GM18519 (cell line): ENCODE measurements around the gene RBL2.
"Not testable (repeated sequence)": the region's sequence is repeated elsewhere in the genome, so short reads cannot be mapped to it uniquely, and the experiment has no call there.

Experiments used
- ATAC-seq: cut with Tn5 transposase; IDR thresholded peaks from one replicate; pipeline ENCODE4 v1.9.1; 2021; ENCODE audit warnings: mild to moderate bottlenecking, moderate library complexity; ENCODE audit not compliant: unreplicated experiment, low FRiP score

Gene RBL2

GRCh38 chr16:53434377-53435065 is at the start of gene RBL2:
TSS of gene RBL2 (plus strand) at chr16:53434471. CDS start at chr16:53434557, 86 bp downstream.
- peak; percentile 60 for ATAC-seq

- not testable (repeated sequence) for ATAC-seq
Measured at GRCh38 chr16:53384610-53385009, 49.7 kb upstream of the RBL2 start.

GRCh38 chr16:53404959-53405358 is 29.3 kb upstream of the RBL2 start:
- no peak for ATAC-seq

- ATAC-seq, result no peak
Measured at GRCh38 chr16:53412549-53412948, 21.7 kb upstream of the RBL2 start.

- ATAC-seq, result no peak
Measured at GRCh38 chr16:53413864-53414263, 20.4 kb upstream of the RBL2 start.

GRCh38 chr16:53414381-53414780 is 19.9 kb upstream of the RBL2 start:
- no peak for ATAC-seq

- no peak for ATAC-seq
Measured at GRCh38 chr16:53415504-53415903, 18.8 kb upstream of the RBL2 start.

GRCh38 chr16:53417011-53417410 is 17.3 kb upstream of the RBL2 start:
- no peak for ATAC-seq

GRCh38 chr16:53417976-53418375 is 16.3 kb upstream of the RBL2 start:
- no peak for ATAC-seq

GRCh38 chr16:53419383-53419709 is 14.9 kb upstream of the RBL2 start:
- not testable (repeated sequence) for ATAC-seq

- no peak for ATAC-seq
Measured at GRCh38 chr16:53421248-53421647, 13.0 kb upstream of the RBL2 start.

- ATAC-seq, result not testable (repeated sequence)
Measured at GRCh38 chr16:53423968-53424367, 10.3 kb upstream of the RBL2 start.

GRCh38 chr16:53428681-53429080 is 5.6 kb upstream of the RBL2 start:
- no peak for ATAC-seq

- ATAC-seq, result no peak
Measured at GRCh38 chr16:53429221-53429943, 4.9 kb upstream of the RBL2 start.

GRCh38 chr16:53430363-53430762 is 3.9 kb upstream of the RBL2 start:
- no peak for ATAC-seq

- ATAC-seq, result no peak
Measured at GRCh38 chr16:53433509-53433908, 762 bp upstream of the RBL2 start.

- ATAC-seq, result no peak
Measured at GRCh38 chr16:53433930-53434376, 318 bp upstream of the RBL2 start.

GRCh38 chr16:53435066-53435688 is 906 bp downstream of the RBL2 start:
- peak; percentile 76 for ATAC-seq

GRCh38 chr16:53440125-53440524 is 5.9 kb downstream of the RBL2 start:
- no peak for ATAC-seq

GRCh38 chr16:53445534-53445933 is 11.3 kb downstream of the RBL2 start:
- ATAC-seq, result no peak

- ATAC-seq, result no peak
Measured at GRCh38 chr16:53446090-53446489, 11.8 kb downstream of the RBL2 start.
